IMR-90 (cell line): ENCODE measurements around the gene SSH2. TPM values are rescaled to one million over a fixed set of nuclear protein-coding genes. Genes with fewer than 3 reads are reported as not detected.

ENCODE experiments used
- ATAC-seq: fragments of 200-7000 bp; cut with Tn5 transposase; 2 replicates; pipeline ENCODE4 v1.9.1; 2020; ENCODE audit warnings: low read depth, mild to moderate bottlenecking, moderate library complexity
- BruUV-seq: library from RNA; stranded (reverse); fragments of 400-500 nt; replicated peaks from 2 replicates; lab custom pipeline; 2021; lab: Mats Ljungman, UMichigan
- CTCF ChIA-PET: fragments of 300-600 bp; formaldehyde crosslinking; extraction: SDS; loops from one replicate; lab custom pipeline; 2021; ENCODE audit warnings: antibody characterized with exemption; lab: Yijun Ruan, JAX
- POLR2A ChIA-PET: fragments of 300-600 bp; sonication (Branson Sonifier 250); formaldehyde crosslinking; loops from one replicate; lab custom pipeline; 2022; ENCODE audit warnings: antibody characterized with exemption; ENCODE audit not compliant: unreplicated experiment; lab: Charles Lee
- DNase-seq: peaks from one replicate; pipeline ENCODE4 v3.0.0; 2013
- H2AFZ ChIP-seq: replicated peaks from 2 replicates; pipeline ENCODE3; 2013; ENCODE audit warnings: low read length, mild to moderate bottlenecking; ENCODE audit not compliant: poor library complexity
- H2AK5ac ChIP-seq: 2 replicates; pipeline ENCODE4 v1.6.1; 2013; ENCODE audit warnings: low read depth, low read length, inconsistent platforms
- H2AK9ac ChIP-seq: replicated peaks from 2 replicates; pipeline ENCODE3; 2013; ENCODE audit warnings: mild to moderate bottlenecking, low read depth, low read length, moderate library complexity; ENCODE audit not compliant: poor library complexity
- H2BK120ac ChIP-seq: 2 replicates; pipeline ENCODE4 v1.6.1; 2013; ENCODE audit warnings: low read depth, low read length, inconsistent platforms
- H2BK15ac ChIP-seq: 3 replicates; pipeline ENCODE4 v1.6.1; 2013; ENCODE audit warnings: low read depth, low read length, inconsistent platforms
- H2BK20ac ChIP-seq: 2 replicates; pipeline ENCODE4 v1.6.1; 2013; ENCODE audit warnings: low read depth, mild to moderate bottlenecking, inconsistent platforms, low read length, moderate library complexity
- H2BK5ac ChIP-seq: 2 replicates; pipeline ENCODE4 v1.6.1; 2013; ENCODE audit warnings: mild to moderate bottlenecking, low read depth, low read length, inconsistent platforms; ENCODE audit not compliant: poor library complexity, severe bottlenecking
- H3K14ac ChIP-seq: replicated peaks from 2 replicates; pipeline ENCODE4 v1.6.1; 2013; ENCODE audit warnings: low read depth, low read length, inconsistent platforms
- H3K18ac ChIP-seq: 2 replicates; pipeline ENCODE4 v1.6.1; 2013; ENCODE audit warnings: low read depth, low read length, control low read depth
- H3K23ac ChIP-seq: 2 replicates; pipeline ENCODE4 v1.6.1; 2013; ENCODE audit warnings: low read depth, low read length, inconsistent platforms
- H3K27ac ChIP-seq: 2 replicates; pipeline ENCODE4 v1.5.1; 2013; ENCODE audit warnings: mild to moderate bottlenecking, control low read depth, low read length; ENCODE audit not compliant: insufficient read depth
- H3K27me3 ChIP-seq: 2 replicates; pipeline ENCODE4 v1.6.1; 2013; ENCODE audit warnings: low read length; ENCODE audit not compliant: control insufficient read depth, insufficient read depth
- H3K36me3 ChIP-seq: 2 replicates; pipeline ENCODE4 v1.6.1; 2013; ENCODE audit warnings: low read length, mixed read lengths; ENCODE audit not compliant: control insufficient read depth, insufficient read depth
- H3K4ac ChIP-seq: 2 replicates; pipeline ENCODE4 v1.6.1; 2013; ENCODE audit warnings: low read depth, low read length, inconsistent platforms
- H3K4me1 ChIP-seq: 2 replicates; pipeline ENCODE4 v1.6.1; 2013; ENCODE audit warnings: low read length, mixed read lengths; ENCODE audit not compliant: control insufficient read depth, insufficient read depth
- H3K4me2 ChIP-seq: 2 replicates; pipeline ENCODE4 v1.6.1; 2013; ENCODE audit warnings: low read depth, mild to moderate bottlenecking, control low read depth, low read length, moderate library complexity
- H3K4me3 ChIP-seq: 2 replicates; pipeline ENCODE4 v1.5.1; 2013; ENCODE audit warnings: low read depth, mild to moderate bottlenecking, control low read depth, low read length, moderate library complexity; ENCODE audit not compliant: insufficient read depth
- H3K56ac ChIP-seq: 2 replicates; pipeline ENCODE4 v1.6.1; 2013; ENCODE audit warnings: low read length, inconsistent platforms; ENCODE audit not compliant: insufficient read depth; ENCODE audit errors: extremely low read depth
- H3K79me1 ChIP-seq, 2 experiments: 2 replicates each; pipeline ENCODE4 v1.6.1; 2013; ENCODE audit warnings: low read length in 2 of 2, inconsistent platforms in 1 of 2, low read depth in 1 of 2
- H3K9ac ChIP-seq: 2 replicates; pipeline ENCODE4 v1.6.1; 2013; ENCODE audit warnings: low read depth, low read length, control low read depth
- H3K9me1 ChIP-seq: 2 replicates; pipeline ENCODE4 v1.6.1; 2013; ENCODE audit warnings: low read length, inconsistent platforms; ENCODE audit not compliant: insufficient read depth
- H3K9me3 ChIP-seq: 2 replicates; pipeline ENCODE4 v1.6.1; 2013; ENCODE audit warnings: low read length; ENCODE audit not compliant: control insufficient read depth, insufficient read depth
- H4K20me1 ChIP-seq: 2 replicates; pipeline ENCODE4 v1.6.1; 2013; ENCODE audit warnings: low read length, inconsistent platforms; ENCODE audit not compliant: insufficient read depth
- H4K5ac ChIP-seq: 2 replicates; pipeline ENCODE4 v1.6.1; 2013; ENCODE audit warnings: mild to moderate bottlenecking, low read depth, low read length, control low read depth
- H4K8ac ChIP-seq, 2 experiments: 2 replicates each; pipeline ENCODE4 v1.6.1; 2013; ENCODE audit warnings: low read depth in 2 of 2, low read length in 2 of 2, control low read depth in 1 of 2, inconsistent platforms in 1 of 2
- H4K91ac ChIP-seq: 2 replicates; pipeline ENCODE4 v1.6.1; 2013; ENCODE audit warnings: low read depth, low read length, inconsistent platforms; ENCODE audit not compliant: insufficient read depth
- CHD1 ChIP-seq: IDR thresholded peaks from 2 replicates; pipeline ENCODE4 v1.6.1; 2012; ENCODE audit warnings: low read depth, low read length, improper control_type of control experiment
- RAD21 ChIP-seq: IDR thresholded peaks from 2 replicates; pipeline ENCODE4 v1.6.1; 2012; ENCODE audit warnings: low read length, improper control_type of control experiment
- WGBS, 2 experiments: methylation state at CpG; one replicate each; pipeline versions ENCODE4 v1.1.5 to v1.1.7; 2013; ENCODE audit warnings: missing lambda C conversion rate in 2 of 2; ENCODE audit not compliant: insufficient read length in 1 of 2; ENCODE audit errors: extremely low coverage in 2 of 2; 5-methylcytosine and 5-hydroxymethylcytosine counted together
- dilution Hi-C: fragments of 300-500 bp; cut with HindIII; formaldehyde crosslinking; loops from one replicate; pipeline ENCODE4 v1.14.3; 2018; ENCODE audit warnings: low sequenced_read_pairs; ENCODE audit not compliant: unreplicated experiment
- in situ Hi-C: fragments of 300-500 bp; cut with MboI; formaldehyde crosslinking; loops from 3 replicates; pipeline ENCODE4 v1.14.3; 2019; ENCODE audit warnings: low sequenced_read_pairs, inconsistent platforms, mixed read lengths
- intact Hi-C: fragments of 100-400 bp; cut with micrococcal nuclease; formaldehyde crosslinking; loops from 2 replicates; pipeline ENCODE4 v1.10.0; 2022
- polyA plus RNA-seq, 3 experiments: library from polyadenylated mRNA; depleted of rRNA; stranded (reverse); fragments of >200 nt; gene quantifications; 2 replicates each; pipeline ENCODE4 v1.2.3, GENCODE V29; 2012; ENCODE audit warnings: low replicate concordance in 1 of 3
- total RNA-seq: library from RNA; depleted of rRNA; stranded (reverse); fragments of >200 nt; gene quantifications from 2 replicates; pipeline ENCODE4 v1.2.3, GENCODE V29; 2012
- TF ChIP-seq, protein P1 (sequence below): fragments of 150-350 bp; IDR thresholded peaks from 2 replicates; pipeline ENCODE4 v1.6.1; 2017; ENCODE audit warnings: mild to moderate bottlenecking, antibody characterized with exemption, low read length, low read depth
- TF ChIP-seq, protein P2 (sequence below): fragments of 150-350 bp; IDR thresholded peaks from 2 replicates; pipeline ENCODE4 v1.6.1; 2016; ENCODE audit warnings: low read depth, mild to moderate bottlenecking, low read length, moderate library complexity, borderline replicate concordance

Gene SSH2
- total and polyA plus RNA-seq, 2 of the 4 experiments (the other 2 are of a cell fraction) = 9.3 TPM

DNA sequence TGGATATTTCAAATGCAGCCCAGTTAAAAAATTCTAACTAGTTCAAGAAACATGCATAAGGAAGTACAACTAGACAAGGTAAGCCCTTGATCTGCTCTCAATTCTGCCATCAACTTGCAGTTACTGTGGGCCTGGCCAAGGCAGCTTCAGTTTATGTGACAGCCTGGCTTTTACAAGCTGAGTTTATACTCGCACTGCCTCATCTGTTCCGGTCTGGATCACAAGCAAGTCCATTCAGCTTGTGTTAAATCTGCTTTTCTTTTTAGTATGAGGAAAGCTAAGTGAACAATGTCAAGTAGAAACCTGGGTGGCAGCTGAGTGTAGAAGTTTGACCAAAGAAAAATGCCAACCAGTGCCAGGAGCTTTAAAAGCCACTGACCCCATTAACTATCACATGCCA is 230.7 kb downstream of the SSH2 start:
- DNase-seq = no peak
- BruUV-seq = no TSS peak
- POLR2A ChIA-PET = no interaction called here

More for the DNA sequence above, 230.7 kb downstream of the SSH2 start:
- CTCF ChIA-PET = interaction anchor here (0.6 kb wide), 1 partner anchor 108 kb away, joined by 3 read pairs; no protein-coding TSS in a partner anchor
- Histone ChIP-seq H4K5ac (no peak overlapping the region), H3K9ac (no peak overlapping the region), H2AK9ac (no peak overlapping the region), H3K9me1 (no peaks in the 10 kb centered on the region; the same call in 1 of the 2 replicates), H3K18ac (peak overlapping the region; percentile 20; the same call in 1 of the 2 replicates), H2AFZ (no peak overlapping the region), H3K27me3 (no peaks in the 10 kb centered on the region), H3K79me1 (no peaks in the 10 kb centered on the region; a peak in 1 of 4 replicates), H2AK5ac (no peak overlapping the region), H3K36me3 (peaks cover 13% of the 10 kb centered on the region), H3K4ac (no peak overlapping the region), H3K27ac (0 out of 2 replicates have a peak overlapping the region, but pooled peaks have one; percentile 10), H4K20me1 (no peaks in the 10 kb centered on the region), H3K4me3 (no peak overlapping the region), H3K4me1 (peaks cover 3% of the 10 kb centered on the region; the same call in 1 of the 2 replicates), H3K9me3 (no peaks in the 10 kb centered on the region), H3K4me2 (no peak overlapping the region), H3K14ac (no peak overlapping the region; the same call in 1 of the 2 replicates), H3K23ac (0 out of 2 replicates have a peak overlapping the region, but pooled peaks have one; percentile 35), H3K56ac (no peak overlapping the region), H4K8ac (no peak overlapping the region), H2BK5ac (no peak overlapping the region), H2BK15ac (no peak overlapping the region), H2BK120ac (no peak overlapping the region), H4K91ac (no peak overlapping the region), H2BK20ac (no peak overlapping the region)
- intact Hi-C loops = no loop called here
- dilution Hi-C loops = no loop called here
- no CpG with 5 or more reads among the region's 2 CpGs for WGBS, 2 experiments
- in situ Hi-C loops = no loop called here
- ATAC-seq = no peak
- TF ChIP-seq CHD1 (no peak), RAD21 (no peak)
- TF ChIP-seq, protein P1, sequence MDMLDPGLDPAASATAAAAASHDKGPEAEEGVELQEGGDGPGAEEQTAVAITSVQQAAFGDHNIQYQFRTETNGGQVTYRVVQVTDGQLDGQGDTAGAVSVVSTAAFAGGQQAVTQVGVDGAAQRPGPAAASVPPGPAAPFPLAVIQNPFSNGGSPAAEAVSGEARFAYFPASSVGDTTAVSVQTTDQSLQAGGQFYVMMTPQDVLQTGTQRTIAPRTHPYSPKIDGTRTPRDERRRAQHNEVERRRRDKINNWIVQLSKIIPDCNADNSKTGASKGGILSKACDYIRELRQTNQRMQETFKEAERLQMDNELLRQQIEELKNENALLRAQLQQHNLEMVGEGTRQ = no peak
- TF ChIP-seq, protein P2, sequence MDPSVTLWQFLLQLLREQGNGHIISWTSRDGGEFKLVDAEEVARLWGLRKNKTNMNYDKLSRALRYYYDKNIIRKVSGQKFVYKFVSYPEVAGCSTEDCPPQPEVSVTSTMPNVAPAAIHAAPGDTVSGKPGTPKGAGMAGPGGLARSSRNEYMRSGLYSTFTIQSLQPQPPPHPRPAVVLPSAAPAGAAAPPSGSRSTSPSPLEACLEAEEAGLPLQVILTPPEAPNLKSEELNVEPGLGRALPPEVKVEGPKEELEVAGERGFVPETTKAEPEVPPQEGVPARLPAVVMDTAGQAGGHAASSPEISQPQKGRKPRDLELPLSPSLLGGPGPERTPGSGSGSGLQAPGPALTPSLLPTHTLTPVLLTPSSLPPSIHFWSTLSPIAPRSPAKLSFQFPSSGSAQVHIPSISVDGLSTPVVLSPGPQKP = no peak
